GM10266 (cell line): ENCODE results near the gene INSYN2B.

Source experiments
- DNase-seq: peaks from one replicate; pipeline ENCODE4 v3.0.0; 2012; ENCODE audit errors: extremely low spot score
- TF ChIP-seq, protein P1 (sequence below): IDR thresholded peaks from 2 replicates; pipeline ENCODE4 v1.5.1; 2012; ENCODE audit warnings: mild to moderate bottlenecking, low read depth; ENCODE audit not compliant: control insufficient read depth, insufficient read depth; ENCODE audit errors: missing control alignments

The INSYN2B gene

DNA sequence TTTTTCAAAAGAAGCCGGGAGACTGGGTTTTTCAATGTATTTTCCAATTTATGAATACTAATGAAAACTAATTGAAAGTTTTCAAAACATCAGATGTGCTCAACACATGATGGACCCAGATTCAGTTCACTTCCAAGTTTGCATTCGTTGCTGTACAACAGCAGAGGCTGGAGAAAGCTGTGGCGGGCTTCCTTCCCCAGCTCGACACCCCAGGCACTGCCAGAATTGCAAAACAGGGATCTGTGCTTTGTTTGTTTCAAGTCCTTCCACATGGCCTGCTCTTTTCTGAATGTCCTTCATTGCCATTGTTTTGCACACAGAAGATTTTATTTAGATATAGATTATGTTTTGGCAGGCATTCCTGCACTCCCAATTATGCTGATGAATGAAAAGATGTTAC lies 30.3 kb upstream of the INSYN2B start:
- no peak for DNase-seq
- TF ChIP-seq, protein P1, sequence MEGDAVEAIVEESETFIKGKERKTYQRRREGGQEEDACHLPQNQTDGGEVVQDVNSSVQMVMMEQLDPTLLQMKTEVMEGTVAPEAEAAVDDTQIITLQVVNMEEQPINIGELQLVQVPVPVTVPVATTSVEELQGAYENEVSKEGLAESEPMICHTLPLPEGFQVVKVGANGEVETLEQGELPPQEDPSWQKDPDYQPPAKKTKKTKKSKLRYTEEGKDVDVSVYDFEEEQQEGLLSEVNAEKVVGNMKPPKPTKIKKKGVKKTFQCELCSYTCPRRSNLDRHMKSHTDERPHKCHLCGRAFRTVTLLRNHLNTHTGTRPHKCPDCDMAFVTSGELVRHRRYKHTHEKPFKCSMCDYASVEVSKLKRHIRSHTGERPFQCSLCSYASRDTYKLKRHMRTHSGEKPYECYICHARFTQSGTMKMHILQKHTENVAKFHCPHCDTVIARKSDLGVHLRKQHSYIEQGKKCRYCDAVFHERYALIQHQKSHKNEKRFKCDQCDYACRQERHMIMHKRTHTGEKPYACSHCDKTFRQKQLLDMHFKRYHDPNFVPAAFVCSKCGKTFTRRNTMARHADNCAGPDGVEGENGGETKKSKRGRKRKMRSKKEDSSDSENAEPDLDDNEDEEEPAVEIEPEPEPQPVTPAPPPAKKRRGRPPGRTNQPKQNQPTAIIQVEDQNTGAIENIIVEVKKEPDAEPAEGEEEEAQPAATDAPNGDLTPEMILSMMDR = no peak

DNA sequence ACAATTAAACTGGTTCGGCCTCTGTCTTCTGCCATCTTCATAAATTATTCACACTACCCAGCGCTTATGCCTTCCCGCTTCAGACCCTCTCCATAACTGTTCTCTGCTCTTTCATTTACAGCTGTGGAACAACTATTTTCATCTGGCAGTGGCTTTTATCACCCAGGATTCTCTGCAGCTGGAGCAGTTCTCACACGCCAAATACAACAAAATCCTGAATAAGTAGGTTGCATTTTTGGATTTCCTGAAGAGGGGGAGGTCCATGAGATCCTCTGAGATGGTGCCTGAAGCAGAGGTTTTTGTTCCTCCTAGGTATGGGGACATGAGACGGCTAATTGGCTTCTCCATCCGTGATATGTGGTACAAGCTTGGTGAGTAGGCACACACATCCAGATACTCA lies 28.1 kb upstream of the INSYN2B start:
- TF ChIP-seq, protein P1 = no peak
- no peak for DNase-seq

- no peak for DNase-seq
- TF ChIP-seq, protein P1 = no peak
These were observed 25.7 kb upstream of the INSYN2B start for GRCh38 chr5:170006021-170006420.

- DNase-seq = no peak
- TF ChIP-seq, protein P1 = no peak
These were observed 19.9 kb upstream of the INSYN2B start for GRCh38 chr5:170000155-170000554.

DNA sequence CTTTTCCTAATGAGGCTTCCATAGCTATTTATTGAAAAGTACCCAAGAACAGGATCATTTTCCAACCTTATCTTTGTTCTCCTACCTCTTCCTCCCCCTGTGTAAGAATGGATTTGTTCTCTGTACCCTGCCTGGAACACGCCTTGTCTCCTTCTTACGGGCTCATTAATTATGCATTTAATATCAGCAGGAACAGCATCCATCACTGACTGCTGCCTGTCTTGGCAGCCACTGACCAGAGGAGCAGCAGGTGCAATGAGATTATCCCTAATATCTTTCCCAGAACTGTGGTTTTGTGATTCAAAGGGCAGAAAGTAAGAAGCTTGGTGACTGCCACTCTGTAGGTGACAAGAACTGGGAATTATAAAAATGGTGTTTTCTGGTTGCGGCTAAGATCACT lies 19.3 kb upstream of the INSYN2B start:
- DNase-seq = no peak
- TF ChIP-seq, protein P1 = no peak

GRCh38 chr5:169997798-169998197 lies 17.5 kb upstream of the INSYN2B start:
- TF ChIP-seq, protein P1 = no peak
- DNase-seq = no peak

DNA sequence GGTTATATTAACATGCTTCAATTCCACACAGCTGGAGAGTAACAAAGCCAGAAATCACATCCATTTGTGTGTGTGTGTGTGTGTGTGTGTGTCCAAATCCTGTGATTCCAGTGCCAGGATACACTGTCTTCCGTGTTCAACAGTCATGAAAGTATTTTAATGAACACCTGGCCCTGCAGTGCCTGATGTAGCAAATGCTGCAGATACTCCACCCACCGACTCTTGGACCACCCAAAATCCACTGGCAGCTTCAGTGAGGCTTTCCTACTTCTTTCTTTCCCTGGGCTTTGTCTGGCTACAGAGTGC lies 13.1 kb upstream of the INSYN2B start:
- TF ChIP-seq, protein P1 = no peak
- DNase-seq = no peak
